ENCODE measurements around the gene HADH. TPM values are rescaled to one million over a fixed set of nuclear protein-coding genes. Genes with fewer than 3 reads are reported as not detected.

HADH gene
- total RNA-seq, 4 donors from 2014 or later = 32.7 to 60.4 (median 50.9) TPM

DNA sequence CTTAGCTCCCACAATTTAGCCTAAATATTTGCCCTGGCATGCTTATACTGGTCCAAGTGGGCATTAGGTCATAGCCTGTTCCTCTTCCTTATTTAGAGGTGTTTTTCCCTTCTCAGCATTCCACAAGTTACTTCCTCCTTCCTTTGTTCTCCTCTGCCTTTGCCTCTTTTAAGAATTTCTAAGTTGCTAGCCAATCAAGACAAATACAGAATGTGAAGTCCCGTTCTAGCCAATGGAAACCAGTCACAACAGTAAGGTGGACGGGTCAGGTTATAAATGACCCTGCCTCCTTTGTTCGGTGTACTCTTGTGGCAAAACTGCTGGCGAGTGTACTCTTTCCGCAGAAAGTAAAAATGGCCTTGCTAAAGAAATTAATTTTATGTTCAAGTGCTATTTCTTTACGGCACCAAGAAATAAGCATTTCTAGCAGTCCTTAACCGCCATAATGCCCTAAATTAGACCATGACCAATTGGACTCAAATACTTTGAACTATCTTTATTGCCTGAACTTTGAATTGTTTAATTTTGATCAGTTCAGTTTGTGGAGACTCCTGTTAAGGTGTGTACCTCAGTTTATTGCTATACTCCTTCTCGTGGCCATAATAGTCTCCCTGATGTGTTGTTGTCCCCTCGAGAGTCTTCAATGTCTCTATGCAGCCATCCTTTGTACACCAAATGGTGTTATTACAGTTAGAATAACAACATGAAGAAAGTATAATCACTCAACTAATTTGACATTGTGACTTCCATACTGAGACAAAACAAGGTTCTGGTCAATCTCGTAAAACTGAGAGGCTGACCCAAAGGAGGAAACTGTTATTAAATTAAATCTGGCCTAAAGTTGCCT is 1.6 kb upstream of the HADH start:
- no peaks in the 10 kb centered on the region for H3K27me3 ChIP-seq
- intact Hi-C loops (cut with DNase I) = loop anchor here (10.0 kb wide), 1 partner anchor 53 kb away; the partner anchor contains the start of gene CYP2U1
- peaks cover 3 to 28% of the 10 kb centered on the region in 2 donors for H3K4me1 ChIP-seq
- no peak for DNase-seq
- 90 to 91% methylated on average over 10 of the region's 10 CpGs for WGBS, 2 donors
- H3K27ac ChIP-seq = no peak overlapping the region
- no peaks in the 10 kb centered on the region for H3K9me3 ChIP-seq
- TF ChIP-seq CTCF (IDR thresholded peaks at IDR 0.05) = no peak
- no peak for TF ChIP-seq POLR2A (IDR thresholded peaks at IDR 0.05)
- no peaks in the 10 kb centered on the region for H3K36me3 ChIP-seq
- no peak overlapping the region for H3K4me3 ChIP-seq (replicated peaks in 1 of 3)

DNA sequence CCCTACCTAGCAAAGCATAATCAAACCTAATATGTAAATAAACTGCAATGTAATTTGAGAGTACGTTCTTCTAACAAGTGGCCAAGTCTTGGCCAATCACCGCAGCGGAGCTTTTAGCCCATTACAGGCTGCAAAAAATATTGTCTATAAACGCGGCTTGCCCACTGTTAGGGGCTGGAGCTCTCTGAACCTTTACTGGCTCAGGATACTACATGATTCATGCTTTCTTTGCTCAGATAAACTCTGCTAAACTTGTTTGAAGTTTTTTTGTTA is 990 bp upstream of the HADH start:
- TF ChIP-seq POLR2A (IDR thresholded peaks at IDR 0.05) (no peak), CTCF (IDR thresholded peaks at IDR 0.05) (no peak)
- 56 to 65% methylated on average over 5 of the region's 5 CpGs for WGBS, 2 donors
- intact Hi-C loops (cut with DNase I) = loop anchor here (10.0 kb wide), 1 partner anchor 54 kb away; the partner anchor contains the start of gene CYP2U1
- Histone ChIP-seq H3K4me1 (peaks cover 3 to 32% of the 10 kb centered on the region in 2 donors), H3K27ac (no peak overlapping the region), H3K9me3 (no peaks in the 10 kb centered on the region), H3K36me3 (no peaks in the 10 kb centered on the region), H3K4me3 (replicated peaks in 1 of 3) (no peak overlapping the region), H3K27me3 (no peaks in the 10 kb centered on the region)
- DNase-seq = no peak

DNA sequence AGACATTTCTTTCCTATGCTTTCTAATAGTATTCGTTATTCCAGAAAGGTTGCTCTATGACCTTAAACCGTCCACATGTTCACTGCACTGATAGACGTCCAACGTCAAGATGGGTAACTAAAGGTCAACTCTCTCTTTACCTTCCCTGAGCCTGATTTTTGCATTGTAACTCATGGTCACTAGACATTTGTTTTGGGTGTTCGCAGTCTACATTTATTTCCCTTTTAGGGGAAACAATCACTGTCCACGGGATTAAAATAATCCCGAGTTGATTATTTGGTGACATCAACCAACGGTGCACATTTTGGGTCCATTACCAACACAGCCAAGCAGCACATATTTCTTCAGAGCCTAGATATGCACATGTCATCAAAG is 540 bp upstream of the HADH start:
- 16% methylated on average over 8 of the region's 8 CpGs for WGBS, 2 donors
- Histone ChIP-seq H3K4me1 (peaks cover 3 to 37% of the 10 kb centered on the region in 2 donors), H3K4me3 (replicated peaks in 1 of 3) (peak overlapping the region; percentile 14 to 84 (median 17)), H3K27me3 (no peaks in the 10 kb centered on the region), H3K27ac (peak overlapping the region in 1 of 3 donors; percentile 86), H3K36me3 (no peaks in the 10 kb centered on the region), H3K9me3 (no peaks in the 10 kb centered on the region)
- intact Hi-C loops (cut with DNase I) = loop anchor here (10.0 kb wide), 1 partner anchor 54 kb away; the partner anchor contains the start of gene CYP2U1
- TF ChIP-seq CTCF (IDR thresholded peaks at IDR 0.05) = no peak
- no peak for TF ChIP-seq POLR2A (IDR thresholded peaks at IDR 0.05)
- DNase-seq = no peak

DNA sequence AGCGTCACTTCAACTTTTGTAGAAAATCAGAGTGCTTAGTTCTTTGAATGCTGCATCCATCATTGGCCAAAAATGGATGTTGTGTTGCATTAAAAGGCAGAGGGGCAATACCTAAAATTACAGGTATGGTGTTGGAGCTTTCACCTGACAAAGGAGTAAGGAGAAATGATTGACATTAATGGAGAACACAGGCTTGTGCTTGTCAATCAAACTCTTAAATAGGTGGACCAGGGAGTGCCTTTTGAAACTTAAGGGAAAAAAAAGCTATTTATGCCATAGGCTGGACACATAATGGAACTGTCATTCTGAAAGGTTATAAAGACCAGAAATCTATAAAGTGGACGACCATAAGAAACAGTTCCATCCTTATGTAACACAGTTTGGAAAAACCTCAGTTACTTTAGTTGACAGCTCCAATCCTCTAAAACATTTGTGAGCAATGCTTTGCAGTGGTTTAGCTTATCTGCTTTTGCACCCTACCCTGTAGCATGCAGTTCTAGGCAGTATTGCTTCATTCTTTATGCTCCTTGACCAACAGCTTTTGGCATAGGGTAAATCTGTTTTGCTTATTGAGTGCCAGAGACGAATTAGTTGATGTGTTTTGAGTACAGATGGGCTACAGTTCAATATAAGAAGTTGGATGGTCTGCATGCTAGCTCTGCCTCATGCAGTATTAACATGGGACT is 2.4 kb downstream of the HADH start:
- H3K9me3 ChIP-seq = no peaks in the 10 kb centered on the region
- intact Hi-C loops (cut with DNase I) = no loop called here
- TF ChIP-seq CTCF (IDR thresholded peaks at IDR 0.05) (no peak), POLR2A (IDR thresholded peaks at IDR 0.05) (no peak)
- no peaks in the 10 kb centered on the region for H3K36me3 ChIP-seq
- no peak overlapping the region for H3K4me3 ChIP-seq (replicated peaks in 1 of 3)
- no peak overlapping the region for H3K27ac ChIP-seq
- H3K27me3 ChIP-seq = no peaks in the 10 kb centered on the region
- peaks cover 3 to 41% of the 10 kb centered on the region in 2 donors for H3K4me1 ChIP-seq
- WGBS, 2 donors = 64 to 71% methylated on average over 3 of the region's 3 CpGs
- no peak for DNase-seq

DNA sequence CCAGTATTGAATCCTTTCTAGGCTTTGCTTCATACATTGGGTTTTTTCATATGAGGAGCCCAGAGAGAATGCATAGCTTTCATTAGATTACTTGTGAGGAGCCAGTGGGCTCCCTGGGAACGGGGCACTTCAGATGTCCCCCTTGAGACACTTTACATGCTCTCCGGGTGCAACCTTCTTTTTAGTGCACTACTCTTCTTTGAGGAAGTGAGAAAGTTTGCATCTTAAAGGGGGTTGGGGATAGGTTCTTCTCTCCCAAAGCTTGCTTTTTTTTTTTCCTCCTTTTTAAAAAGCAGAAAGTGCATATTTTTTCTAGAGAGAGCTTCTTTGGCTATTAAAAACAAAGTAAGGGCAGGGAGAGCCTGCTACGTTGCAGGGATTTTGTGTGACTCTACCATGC is 4.3 kb downstream of the HADH start:
- TF ChIP-seq POLR2A (IDR thresholded peaks at IDR 0.05) (no peak), CTCF (IDR thresholded peaks at IDR 0.05) (no peak)
- 41 to 48% methylated on average over 3 of the region's 3 CpGs for WGBS, 2 donors
- Histone ChIP-seq H3K4me1 (peaks cover 3 to 37% of the 10 kb centered on the region in 2 donors), H3K4me3 (replicated peaks in 1 of 3) (no peak overlapping the region), H3K36me3 (no peaks in the 10 kb centered on the region), H3K27ac (no peak overlapping the region), H3K9me3 (no peaks in the 10 kb centered on the region), H3K27me3 (no peaks in the 10 kb centered on the region)
- no peak for DNase-seq
- intact Hi-C loops (cut with DNase I) = no loop called here

Data from thyroid gland (tissue), 4 donors.